Ishikawa (cell line): ENCODE results near the gene KCNF1.

Source experiments
- EP300 ChIP-seq: IDR thresholded peaks from 2 replicates; pipeline ENCODE4 v1.6.1; 2012; ENCODE audit warnings: borderline replicate concordance
- TAF1 ChIP-seq: IDR thresholded peaks from 2 replicates; pipeline ENCODE4 v1.6.1; 2012; ENCODE audit warnings: low read depth, mild to moderate bottlenecking
- TF ChIP-seq, protein P1 (sequence below): IDR thresholded peaks from 2 replicates; pipeline ENCODE4 v1.6.1; 2012

DNA sequence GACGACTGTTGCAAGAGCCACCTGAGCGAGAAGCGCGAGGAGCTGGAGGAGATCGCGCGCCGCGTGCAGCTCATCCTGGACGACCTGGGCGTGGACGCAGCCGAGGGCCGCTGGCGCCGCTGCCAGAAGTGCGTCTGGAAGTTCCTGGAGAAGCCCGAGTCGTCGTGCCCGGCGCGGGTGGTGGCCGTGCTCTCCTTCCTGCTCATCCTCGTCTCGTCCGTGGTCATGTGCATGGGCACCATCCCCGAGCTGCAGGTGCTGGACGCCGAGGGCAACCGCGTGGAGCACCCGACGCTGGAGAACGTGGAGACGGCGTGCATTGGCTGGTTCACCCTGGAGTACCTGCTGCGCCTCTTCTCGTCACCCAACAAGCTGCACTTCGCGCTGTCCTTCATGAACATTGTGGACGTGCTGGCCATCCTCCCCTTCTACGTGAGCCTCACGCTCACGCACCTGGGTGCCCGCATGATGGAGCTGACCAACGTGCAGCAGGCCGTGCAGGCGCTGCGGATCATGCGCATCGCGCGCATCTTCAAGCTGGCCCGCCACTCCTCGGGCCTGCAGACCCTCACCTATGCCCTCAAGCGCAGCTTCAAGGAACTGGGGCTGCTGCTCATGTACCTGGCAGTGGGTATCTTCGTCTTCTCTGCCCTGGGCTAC, 1.2 kb downstream of the KCNF1 start:
- no peak for TF ChIP-seq TAF1
- TF ChIP-seq EP300, result no peak
- TF ChIP-seq, protein P1, sequence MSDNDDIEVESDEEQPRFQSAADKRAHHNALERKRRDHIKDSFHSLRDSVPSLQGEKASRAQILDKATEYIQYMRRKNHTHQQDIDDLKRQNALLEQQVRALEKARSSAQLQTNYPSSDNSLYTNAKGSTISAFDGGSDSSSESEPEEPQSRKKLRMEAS, result no peak
